Mesothelial cell of epicardium (in vitro differentiated cells): ENCODE results near the gene ADAM19. TPM values are rescaled to one million over a fixed set of nuclear protein-coding genes. Genes with fewer than 3 reads are reported as not detected.

Experiments
- DNase-seq, 2 experiments: peaks; one replicate each; pipeline ENCODE4 v3.0.0; 2021; ENCODE audit warnings: low spot score in 2 of 2; ENCODE audit not compliant: unreplicated experiment in 2 of 2
- H3K27ac Mint-ChIP-seq: 2 replicates; pipeline ENCODE4 v1.8.0; 2021; ENCODE audit warnings: mixed read lengths
- H3K27me3 Mint-ChIP-seq: 2 replicates; pipeline ENCODE4 v1.8.0; 2021; ENCODE audit warnings: low read depth, mixed read lengths
- H3K36me3 Mint-ChIP-seq: 2 replicates; pipeline ENCODE4 v1.8.0; 2021; ENCODE audit warnings: mixed read lengths
- H3K4me1 Mint-ChIP-seq: 2 replicates; pipeline ENCODE4 v1.8.0; 2021; ENCODE audit warnings: mixed read lengths
- H3K4me3 Mint-ChIP-seq: 2 replicates; pipeline ENCODE4 v1.8.0; 2021; ENCODE audit warnings: mild to moderate bottlenecking, moderate library complexity, mixed read lengths
- H3K9me3 Mint-ChIP-seq: 2 replicates; pipeline ENCODE4 v1.8.0; 2021; ENCODE audit warnings: mixed read lengths
- total RNA-seq: library from RNA; stranded (reverse); gene quantifications from 3 replicates; pipeline ENCODE4 v1.2.1, GENCODE V29; 2021
- TF ChIP-seq, protein P1 (sequence below): fragments of 200-600 bp; sonication (generic); IDR thresholded peaks from one replicate; pipeline ENCODE4 v1.5.0; 2021; ENCODE audit warnings: antibody characterized with exemption; ENCODE audit not compliant: unreplicated experiment

Gene ADAM19
- total RNA-seq, 1 donor from 2014 or later = 19.7 TPM

DNA sequence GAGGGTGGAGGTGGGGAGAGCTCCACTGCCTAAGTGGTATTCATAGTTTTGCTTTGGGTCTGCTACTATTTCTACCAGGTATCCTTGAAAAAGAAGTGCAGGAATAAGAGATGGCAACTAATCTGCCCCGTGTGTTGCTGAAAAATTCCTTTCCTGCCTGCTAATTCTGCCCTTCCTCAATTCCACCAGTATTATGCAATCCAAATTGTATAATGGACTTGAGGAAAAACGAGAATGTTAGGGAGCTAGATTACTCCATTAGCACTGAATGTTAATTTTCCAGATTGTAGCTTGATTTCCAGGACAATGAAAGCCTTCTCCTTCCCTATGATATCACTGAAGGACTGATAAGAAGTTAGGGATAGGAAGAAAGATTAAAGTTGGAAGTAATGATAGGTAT lies 16.9 kb downstream of the ADAM19 start:
- H3K27me3 Mint-ChIP-seq = no peaks in the 10 kb centered on the region
- H3K27ac Mint-ChIP-seq = no peak overlapping the region
- peaks cover 2% of the 10 kb centered on the region for H3K4me1 Mint-ChIP-seq
- peaks cover 4% of the 10 kb centered on the region for H3K36me3 Mint-ChIP-seq
- no peak overlapping the region for H3K4me3 Mint-ChIP-seq
- no peaks in the 10 kb centered on the region for H3K9me3 Mint-ChIP-seq
- TF ChIP-seq, protein P1, sequence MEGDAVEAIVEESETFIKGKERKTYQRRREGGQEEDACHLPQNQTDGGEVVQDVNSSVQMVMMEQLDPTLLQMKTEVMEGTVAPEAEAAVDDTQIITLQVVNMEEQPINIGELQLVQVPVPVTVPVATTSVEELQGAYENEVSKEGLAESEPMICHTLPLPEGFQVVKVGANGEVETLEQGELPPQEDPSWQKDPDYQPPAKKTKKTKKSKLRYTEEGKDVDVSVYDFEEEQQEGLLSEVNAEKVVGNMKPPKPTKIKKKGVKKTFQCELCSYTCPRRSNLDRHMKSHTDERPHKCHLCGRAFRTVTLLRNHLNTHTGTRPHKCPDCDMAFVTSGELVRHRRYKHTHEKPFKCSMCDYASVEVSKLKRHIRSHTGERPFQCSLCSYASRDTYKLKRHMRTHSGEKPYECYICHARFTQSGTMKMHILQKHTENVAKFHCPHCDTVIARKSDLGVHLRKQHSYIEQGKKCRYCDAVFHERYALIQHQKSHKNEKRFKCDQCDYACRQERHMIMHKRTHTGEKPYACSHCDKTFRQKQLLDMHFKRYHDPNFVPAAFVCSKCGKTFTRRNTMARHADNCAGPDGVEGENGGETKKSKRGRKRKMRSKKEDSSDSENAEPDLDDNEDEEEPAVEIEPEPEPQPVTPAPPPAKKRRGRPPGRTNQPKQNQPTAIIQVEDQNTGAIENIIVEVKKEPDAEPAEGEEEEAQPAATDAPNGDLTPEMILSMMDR = no peak
- no peak for DNase-seq

DNA sequence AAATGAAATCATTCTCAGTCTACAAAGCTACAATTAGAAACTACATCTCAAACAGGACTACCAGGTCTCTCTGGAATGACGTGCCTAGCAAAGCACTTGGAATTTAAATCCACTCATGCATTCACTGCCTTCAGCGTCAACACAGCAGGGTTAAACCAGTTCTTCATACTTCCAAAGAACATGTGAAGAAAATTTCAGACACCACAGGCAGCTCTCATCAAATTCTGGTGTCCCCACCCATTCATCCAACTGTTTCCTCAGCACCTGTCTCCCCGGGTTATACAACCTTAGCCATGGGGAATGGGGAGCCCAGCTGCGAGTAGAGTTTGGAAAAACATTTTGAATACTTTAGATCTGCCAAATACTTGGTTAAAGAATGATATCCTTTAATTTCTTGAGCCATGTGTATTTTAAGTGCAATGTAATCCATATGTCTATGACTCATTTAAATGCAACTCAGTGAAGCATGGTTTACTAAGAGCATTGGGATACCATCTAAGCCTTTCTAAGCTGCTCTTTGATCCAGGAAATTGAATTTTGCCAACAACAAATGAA lies 17.5 kb downstream of the ADAM19 start:
- TF ChIP-seq, protein P1 = no peak

DNA sequence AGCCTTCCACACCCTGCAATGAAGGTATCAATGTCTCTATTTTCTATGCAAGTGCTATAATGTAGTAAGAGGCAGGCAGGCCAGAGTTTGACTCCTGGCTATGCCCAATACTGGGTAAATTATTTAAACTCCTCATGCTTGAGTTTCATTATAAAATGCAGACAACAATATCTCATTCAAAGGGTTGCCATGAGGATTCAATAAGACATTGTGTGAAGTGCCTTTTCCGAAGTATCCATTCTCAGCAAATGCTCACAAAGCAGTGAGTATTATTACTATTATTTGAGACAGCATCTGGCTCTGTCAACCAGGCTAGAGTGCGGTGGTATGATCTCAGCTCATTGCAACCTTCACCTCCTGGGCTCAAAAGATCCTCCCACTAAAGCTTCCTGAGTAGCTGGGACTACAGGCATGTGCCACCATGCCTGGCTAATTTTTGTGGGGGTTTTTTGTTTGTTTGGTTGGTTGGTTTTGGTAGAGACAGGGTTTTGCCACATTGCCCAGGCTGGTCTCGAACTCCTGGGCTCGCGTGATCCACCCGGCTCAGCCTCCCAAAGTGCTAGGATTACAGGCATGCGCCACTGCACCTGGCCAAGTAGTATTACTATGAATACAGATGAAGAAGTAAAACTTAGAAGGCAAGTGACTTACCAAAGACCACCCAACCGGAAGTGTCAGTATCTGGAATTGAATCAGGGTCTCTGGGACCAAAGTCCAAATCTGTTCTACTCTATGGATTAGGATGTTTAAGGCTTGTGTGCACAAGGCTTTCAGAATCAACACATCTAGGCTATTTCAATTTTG lies 18.8 kb downstream of the ADAM19 start:
- Mint-ChIP-seq H3K27ac (no peak overlapping the region), H3K36me3 (peaks cover 4% of the 10 kb centered on the region), H3K9me3 (peaks cover 3% of the 10 kb centered on the region), H3K4me3 (no peak overlapping the region), H3K27me3 (no peaks in the 10 kb centered on the region), H3K4me1 (peaks cover 2% of the 10 kb centered on the region)
- TF ChIP-seq, protein P1 = no peak
- DNase-seq = no peak

More for the DNA sequence above, 17.5 kb downstream of the ADAM19 start:
- H3K4me1 Mint-ChIP-seq = peaks cover 2% of the 10 kb centered on the region
- H3K36me3 Mint-ChIP-seq = peaks cover 4% of the 10 kb centered on the region
- no peaks in the 10 kb centered on the region for H3K27me3 Mint-ChIP-seq
- H3K27ac Mint-ChIP-seq = no peak overlapping the region
- no peak overlapping the region for H3K4me3 Mint-ChIP-seq
- H3K9me3 Mint-ChIP-seq = no peaks in the 10 kb centered on the region
- no peak for DNase-seq

DNA sequence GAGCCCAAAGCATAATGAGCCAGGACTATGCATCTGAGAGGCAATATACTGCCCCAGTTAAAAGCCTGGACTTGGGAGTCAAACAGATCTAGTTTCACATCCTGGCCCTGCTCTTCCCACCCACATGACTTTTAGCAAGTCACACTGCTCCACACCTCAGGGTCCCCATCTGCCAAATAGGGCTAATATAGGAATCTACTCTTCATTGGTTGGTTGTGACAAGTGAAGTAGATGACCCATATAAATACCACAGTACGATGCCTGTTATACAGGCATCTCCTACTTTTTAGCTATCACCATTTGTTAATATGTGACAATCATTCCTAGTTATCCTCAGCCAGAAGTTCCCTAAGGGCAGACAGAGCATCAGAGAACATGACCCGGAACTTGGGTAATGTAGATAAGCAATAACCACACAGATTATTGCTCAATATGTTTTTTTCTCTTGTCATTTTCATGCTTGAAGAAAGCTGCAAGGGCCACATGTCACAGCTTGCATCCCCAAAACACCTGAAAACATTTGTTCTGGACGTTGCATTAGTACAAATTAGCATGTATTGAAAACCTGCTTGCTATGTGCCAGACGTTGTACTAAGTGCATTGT lies 20.4 kb downstream of the ADAM19 start:
- H3K27ac Mint-ChIP-seq = no peak overlapping the region
- no peak overlapping the region for H3K4me3 Mint-ChIP-seq
- TF ChIP-seq, protein P1 = no peak
- no peaks in the 10 kb centered on the region for H3K27me3 Mint-ChIP-seq
- H3K9me3 Mint-ChIP-seq = peaks cover 3% of the 10 kb centered on the region
- peaks cover 2% of the 10 kb centered on the region for H3K4me1 Mint-ChIP-seq
- H3K36me3 Mint-ChIP-seq = peaks cover 8% of the 10 kb centered on the region
- DNase-seq = no peak

DNA sequence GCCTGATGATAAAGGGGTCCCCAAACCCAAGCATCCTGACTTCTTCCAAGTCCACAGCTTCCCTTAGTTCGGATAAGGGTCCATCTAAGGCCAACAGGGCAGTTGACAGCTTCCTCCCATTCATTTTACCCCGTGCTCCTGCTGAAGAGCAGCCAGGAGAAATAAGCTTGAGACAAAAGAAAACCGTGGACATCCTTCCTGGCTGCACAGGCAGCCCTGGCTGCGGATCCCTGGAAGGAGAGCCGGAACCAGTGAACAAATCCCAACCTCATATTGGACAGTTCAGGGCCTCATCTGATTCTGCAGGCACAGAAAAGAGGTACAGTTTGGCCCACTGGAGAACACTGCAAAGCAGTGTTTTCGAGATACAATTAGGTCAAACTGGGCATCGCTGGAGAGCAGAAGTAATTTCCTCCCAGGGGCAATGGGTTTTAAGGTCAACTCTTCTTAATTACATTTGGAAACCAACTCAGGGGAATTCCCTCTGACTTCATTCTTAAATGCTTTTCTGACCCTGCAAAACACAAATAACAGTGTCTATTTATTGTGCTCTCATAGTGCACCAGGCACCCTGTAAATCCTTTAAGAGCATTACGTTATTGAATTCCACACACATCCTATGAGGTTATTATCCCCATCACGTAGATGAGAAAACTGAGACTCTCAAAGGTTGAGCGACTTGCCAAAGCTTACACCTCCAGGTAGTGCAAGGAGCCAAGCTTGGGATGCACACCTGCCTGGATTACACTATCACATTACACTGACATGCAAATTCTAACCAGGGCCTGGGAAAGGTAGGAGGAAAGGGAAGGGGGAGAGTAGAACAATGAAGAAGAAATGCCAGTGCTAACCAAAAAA lies 21.2 kb downstream of the ADAM19 start:
- H3K27me3 Mint-ChIP-seq = no peaks in the 10 kb centered on the region
- H3K36me3 Mint-ChIP-seq = peaks cover 6% of the 10 kb centered on the region
- H3K4me1 Mint-ChIP-seq = peaks cover 5% of the 10 kb centered on the region
- TF ChIP-seq, protein P1 = no peak
- peaks cover 3% of the 10 kb centered on the region for H3K9me3 Mint-ChIP-seq
- no peak overlapping the region for H3K4me3 Mint-ChIP-seq
- no peak for DNase-seq
- no peak overlapping the region for H3K27ac Mint-ChIP-seq
